Kidney tubule cell (primary cell): ENCODE data around the gene RFFL.

ENCODE experiments used
- DNase-seq: peaks from one replicate; pipeline ENCODE4 v3.0.0-alpha.2; 2018; ENCODE audit warnings: low spot score

RFFL gene

GRCh38 chr17:35080536-35080935, 17.0 kb upstream of the RFFL start:
- DNase-seq: peak; percentile 20

GRCh38 chr17:35079547-35080423, 16.3 kb upstream of the RFFL start:
- peak; percentile 20 for DNase-seq

GRCh38 chr17:35076874-35077273, 13.4 kb upstream of the RFFL start:
- no peak for DNase-seq

- DNase-seq: no peak
Observed at GRCh38 chr17:35074711-35075707, 11.5 kb upstream of the RFFL start.

GRCh38 chr17:35073991-35074627, 10.6 kb upstream of the RFFL start:
- DNase-seq: no peak

- DNase-seq: no peak
Observed at GRCh38 chr17:35073183-35073790, 9.8 kb upstream of the RFFL start.

- peak; percentile 39 for DNase-seq
Observed at GRCh38 chr17:35069311-35069710, 5.8 kb upstream of the RFFL start.

- DNase-seq: no peak
Observed at GRCh38 chr17:35068249-35068648, 4.7 kb upstream of the RFFL start.

GRCh38 chr17:35065880-35066279, 2.4 kb upstream of the RFFL start:
- DNase-seq: no peak

GRCh38 chr17:35064516-35065215, 1.2 kb upstream of the RFFL start:
- DNase-seq: no peak

- DNase-seq: no peak
Observed at GRCh38 chr17:35062308-35062707, 1.2 kb downstream of the RFFL start.

GRCh38 chr17:35057332-35057915, 6.1 kb downstream of the RFFL start:
- DNase-seq: no peak

- peak; percentile 67 for DNase-seq
Observed at GRCh38 chr17:35056013-35056412, 7.5 kb downstream of the RFFL start.

GRCh38 chr17:35053204-35053603, 10.3 kb downstream of the RFFL start:
- DNase-seq: no peak

GRCh38 chr17:35052780-35053179, 10.7 kb downstream of the RFFL start:
- peak; percentile 61 for DNase-seq

- peak; percentile 57 for DNase-seq
Observed at GRCh38 chr17:35052241-35052610, 11.3 kb downstream of the RFFL start.

- no peak for DNase-seq
Observed at GRCh38 chr17:35051579-35052240, 11.8 kb downstream of the RFFL start.

GRCh38 chr17:35051183-35051578, 12.3 kb downstream of the RFFL start:
- DNase-seq: peak; percentile 23

GRCh38 chr17:35050170-35050569, 13.3 kb downstream of the RFFL start:
- DNase-seq: no peak

GRCh38 chr17:35048685-35049379, 14.7 kb downstream of the RFFL start:
- DNase-seq: no peak
